GM18951 (cell line): ENCODE results near the gene ARHGAP36.

Experiments used
- POLR2A ChIP-seq: IDR thresholded peaks from 4 replicates; pipeline ENCODE4 v1.6.1; 2011; ENCODE audit warnings: mild to moderate bottlenecking; ENCODE audit not compliant: insufficient read length, insufficient read depth; ENCODE audit errors: extremely low read depth
- in situ Hi-C: fragments of 300-500 bp; cut with MboI; formaldehyde crosslinking; loops from one replicate; pipeline ENCODE4 v1.12.0; 2022; ENCODE audit warnings: low sequenced_read_pairs, mixed read lengths, inconsistent platforms; ENCODE audit not compliant: unreplicated experiment

ARHGAP36 gene

GRCh38 chrX:131059246-131059645 is 1.1 kb downstream of the ARHGAP36 start:
- in situ Hi-C loops: no loop called here
- no peak for TF ChIP-seq POLR2A

DNA sequence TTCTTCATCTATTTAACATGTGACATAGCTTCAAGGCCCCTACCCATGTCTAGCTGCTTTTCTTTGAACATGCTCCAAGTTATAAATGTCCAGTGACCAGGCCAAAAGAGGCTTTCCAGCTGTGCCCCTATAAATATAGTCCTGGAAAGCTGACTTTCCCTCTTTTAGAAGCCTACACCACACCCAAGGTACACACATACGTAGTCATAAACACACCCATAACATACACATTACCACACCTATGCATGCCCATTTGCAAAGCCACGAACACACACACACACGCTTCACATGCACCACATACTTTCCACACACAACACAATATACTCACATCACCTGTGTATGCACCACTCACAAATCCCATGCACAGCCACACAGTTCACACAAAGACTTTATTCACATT is 2.0 kb downstream of the ARHGAP36 start:
- in situ Hi-C loops: no loop called here
- TF ChIP-seq POLR2A: no peak

DNA sequence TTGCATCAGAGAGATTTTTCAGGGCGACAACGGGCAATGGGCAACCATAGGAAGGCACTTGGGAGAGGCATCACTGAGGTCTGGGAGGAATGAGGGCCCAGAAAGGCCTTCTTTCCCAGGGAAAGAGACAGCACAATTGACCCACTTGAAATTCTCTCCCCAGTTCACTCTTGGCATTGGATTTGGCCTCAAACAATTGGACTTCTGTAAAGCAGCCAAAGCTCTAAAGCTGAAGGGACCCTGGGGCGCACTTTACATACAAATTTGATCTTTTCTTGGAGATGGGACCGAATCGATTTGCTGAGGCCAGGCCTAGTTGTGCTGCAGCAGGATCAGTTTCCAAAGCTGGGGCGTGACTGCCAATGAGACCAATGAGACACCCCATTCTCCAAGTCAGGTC is 3.2 kb downstream of the ARHGAP36 start:
- TF ChIP-seq POLR2A: no peak
- in situ Hi-C loops: no loop called here

GRCh38 chrX:131063613-131064012 is 5.5 kb downstream of the ARHGAP36 start:
- in situ Hi-C loops: no loop called here
- no peak for TF ChIP-seq POLR2A

DNA sequence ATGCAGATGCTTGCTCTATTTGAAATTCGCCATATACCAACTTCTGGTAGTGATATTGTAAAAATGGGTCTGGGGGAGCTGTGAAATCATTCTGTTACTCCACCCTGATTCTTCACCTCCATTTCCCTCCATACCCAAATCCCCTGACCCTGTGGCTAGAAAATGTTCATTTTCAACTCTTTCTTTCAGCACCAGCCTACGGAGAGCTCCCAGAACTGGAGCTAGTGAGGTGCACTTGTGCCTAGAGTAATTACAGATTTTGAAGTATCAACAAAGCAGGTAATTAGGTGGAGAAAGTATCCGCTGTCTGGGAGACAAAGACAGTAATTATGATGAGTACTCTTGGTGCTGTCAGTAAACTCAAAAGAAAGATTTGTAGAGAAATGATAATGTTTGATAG is 8.1 kb downstream of the ARHGAP36 start:
- in situ Hi-C loops: no loop called here
- TF ChIP-seq POLR2A: no peak

GRCh38 chrX:131067216-131067615 is 9.1 kb downstream of the ARHGAP36 start:
- in situ Hi-C loops: no loop called here
- TF ChIP-seq POLR2A: no peak

GRCh38 chrX:131067846-131068745 is 9.9 kb downstream of the ARHGAP36 start:
- in situ Hi-C loops: no loop called here
- TF ChIP-seq POLR2A: no peak

DNA sequence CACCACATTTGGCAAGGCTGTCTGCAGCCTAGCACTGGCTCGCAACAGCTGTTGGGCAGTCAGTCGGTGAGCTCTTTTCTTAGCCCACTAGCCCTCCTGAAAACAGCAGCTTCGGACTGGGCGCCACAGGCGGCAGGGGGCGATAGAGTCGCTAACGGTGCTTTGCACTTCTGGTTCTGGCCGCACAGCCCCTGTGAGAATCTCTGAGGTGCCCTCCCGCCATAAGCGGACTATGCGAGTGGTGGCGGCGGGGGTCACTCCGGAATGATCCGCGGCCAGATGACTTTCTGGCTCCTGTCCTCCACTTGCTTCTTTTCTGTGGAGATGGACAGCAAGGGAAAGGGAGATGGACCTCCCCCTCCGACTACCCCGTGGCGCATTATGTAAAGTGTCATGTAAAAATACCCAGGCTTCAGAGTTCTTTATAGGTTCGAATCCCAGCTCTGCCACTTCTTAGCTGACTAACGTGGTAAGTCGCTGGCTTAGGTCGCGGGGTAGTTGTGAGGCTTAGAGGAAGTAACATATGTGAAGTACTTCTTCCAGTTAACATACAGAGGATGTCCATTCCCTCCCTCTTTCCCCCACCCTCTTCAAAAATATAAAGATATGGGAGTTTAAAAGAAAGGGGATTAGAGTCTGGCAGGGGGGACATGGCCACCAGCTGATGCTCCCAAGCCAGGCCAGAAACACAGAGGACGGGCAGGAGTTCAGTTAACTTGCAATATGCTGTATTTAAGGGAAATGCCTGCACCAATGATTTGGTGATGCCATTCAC is 11.0 kb downstream of the ARHGAP36 start:
- in situ Hi-C loops: no loop called here
- no peak for TF ChIP-seq POLR2A

- no peak for TF ChIP-seq POLR2A
- in situ Hi-C loops: no loop called here
These were observed 14.9 kb downstream of the ARHGAP36 start for GRCh38 chrX:131072871-131073571.

DNA sequence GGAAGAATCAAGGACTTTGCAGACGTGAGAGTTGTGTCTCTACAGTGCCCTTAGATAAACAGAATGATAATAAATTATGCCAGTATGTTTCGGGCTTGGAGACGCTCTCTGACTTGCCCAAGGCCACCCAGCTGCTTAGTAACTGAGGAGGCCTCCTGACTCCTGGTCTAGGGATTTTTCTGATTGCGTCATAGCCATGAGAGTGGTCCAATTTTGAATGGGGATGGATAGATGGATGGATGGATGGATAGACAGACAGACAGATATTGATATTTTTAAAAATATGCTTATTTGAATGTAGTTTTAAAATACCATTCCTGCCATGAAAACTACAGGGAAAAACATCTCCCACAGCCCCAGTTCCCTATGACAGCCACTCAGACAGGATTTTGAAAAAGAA is 15.5 kb downstream of the ARHGAP36 start:
- in situ Hi-C loops: no loop called here
- no peak for TF ChIP-seq POLR2A

DNA sequence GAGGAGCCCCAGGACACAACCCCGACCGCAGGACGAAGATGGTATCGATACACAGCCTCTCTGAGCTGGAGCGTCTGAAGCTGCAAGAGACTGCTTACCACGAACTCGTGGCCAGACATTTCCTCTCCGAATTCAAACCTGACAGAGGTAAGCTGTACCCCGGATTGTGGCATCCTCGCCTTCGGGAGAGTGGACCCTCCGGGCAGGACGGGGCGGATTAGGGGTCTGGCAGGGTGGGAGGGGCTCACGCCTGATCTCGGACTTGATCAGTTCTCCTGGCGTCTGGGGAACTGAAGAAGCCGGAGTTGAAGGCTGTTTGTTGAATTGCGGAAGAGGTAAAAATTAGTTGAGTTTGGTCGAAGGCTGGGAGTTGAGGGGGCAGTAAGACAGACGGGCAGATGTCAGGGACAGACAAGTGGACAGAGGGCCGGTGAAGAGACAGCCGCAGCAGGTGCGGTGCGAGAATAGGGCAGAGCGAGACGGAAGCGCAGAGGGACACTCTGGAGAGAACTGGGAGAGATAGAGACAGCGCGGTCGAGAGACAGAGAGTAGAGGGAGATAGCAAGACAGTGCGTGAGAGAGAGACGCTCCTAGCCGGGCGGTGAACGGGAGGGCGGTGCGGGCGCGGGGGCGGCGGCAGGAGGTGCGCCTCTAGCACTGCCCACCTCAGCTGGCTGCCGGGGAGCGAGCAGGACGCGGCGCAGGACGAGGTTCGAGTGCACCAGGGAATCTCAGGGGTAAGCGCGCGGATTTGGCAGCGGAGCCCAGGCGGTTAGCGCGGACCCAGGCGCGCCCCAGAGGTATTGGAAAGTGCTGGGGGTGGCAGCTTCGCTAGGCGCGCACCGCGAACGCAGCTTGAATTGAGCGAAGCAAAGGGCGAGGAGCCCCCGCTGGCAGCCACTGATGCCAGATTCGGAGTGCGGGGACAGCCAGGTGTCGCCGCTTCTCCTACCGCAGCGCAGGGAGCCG is 23.9 kb downstream of the ARHGAP36 start:
- in situ Hi-C loops: no loop called here
- no peak for TF ChIP-seq POLR2A

DNA sequence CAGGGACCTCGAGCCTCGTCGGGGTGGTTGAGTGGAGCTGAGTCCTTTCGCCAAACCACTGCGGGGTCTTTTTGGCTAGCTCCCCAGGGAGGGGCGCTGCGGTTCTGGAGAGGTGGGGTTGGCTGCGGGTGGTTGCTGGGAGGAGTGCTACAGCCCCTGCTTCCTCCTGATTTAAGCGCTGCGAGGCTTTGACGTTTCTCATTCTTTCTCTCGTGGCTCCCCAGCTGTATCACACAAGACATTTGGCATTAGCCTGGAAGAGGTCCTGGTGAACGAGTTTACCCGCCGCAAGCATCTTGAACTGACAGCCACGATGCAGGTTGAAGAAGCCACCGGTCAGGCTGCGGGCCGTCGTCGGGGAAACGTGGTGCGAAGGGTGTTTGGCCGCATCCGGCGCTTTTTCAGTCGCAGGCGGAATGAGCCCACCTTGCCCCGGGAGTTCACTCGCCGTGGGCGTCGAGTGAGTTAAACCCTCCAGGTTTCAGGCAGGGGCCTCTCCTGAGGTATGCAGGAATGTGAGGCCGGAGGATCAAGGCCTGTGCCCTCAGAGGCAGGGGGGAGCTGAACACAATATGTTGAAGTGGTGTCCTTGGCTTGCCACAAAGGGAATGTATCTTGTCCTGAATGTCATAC is 25.5 kb downstream of the ARHGAP36 start:
- TF ChIP-seq POLR2A: no peak
- in situ Hi-C loops: no loop called here

DNA sequence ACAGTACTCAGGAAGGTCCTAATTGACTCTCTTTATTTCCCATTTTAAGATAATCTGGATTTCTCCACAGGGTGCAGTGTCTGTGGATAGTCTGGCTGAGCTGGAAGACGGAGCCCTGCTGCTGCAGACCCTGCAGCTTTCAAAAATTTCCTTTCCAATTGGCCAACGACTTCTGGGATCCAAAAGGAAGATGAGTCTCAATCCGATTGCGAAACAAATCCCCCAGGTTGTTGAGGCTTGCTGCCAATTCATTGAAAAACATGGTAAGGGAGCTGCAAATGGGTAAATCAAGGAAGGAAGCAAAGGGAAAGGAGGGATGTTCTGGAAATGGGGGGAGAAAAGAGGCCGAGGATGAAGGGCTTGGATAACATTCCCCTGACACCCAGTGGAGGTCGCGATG is 26.0 kb downstream of the ARHGAP36 start:
- in situ Hi-C loops: no loop called here
- no peak for TF ChIP-seq POLR2A
